ENCODE results near the gene NISCH. TPM values are rescaled to one million over a fixed set of nuclear protein-coding genes. Genes with fewer than 3 reads are reported as not detected.

NISCH gene
- polyA plus RNA-seq, 2 donors: 32.2 to 59.6 TPM

DNA sequence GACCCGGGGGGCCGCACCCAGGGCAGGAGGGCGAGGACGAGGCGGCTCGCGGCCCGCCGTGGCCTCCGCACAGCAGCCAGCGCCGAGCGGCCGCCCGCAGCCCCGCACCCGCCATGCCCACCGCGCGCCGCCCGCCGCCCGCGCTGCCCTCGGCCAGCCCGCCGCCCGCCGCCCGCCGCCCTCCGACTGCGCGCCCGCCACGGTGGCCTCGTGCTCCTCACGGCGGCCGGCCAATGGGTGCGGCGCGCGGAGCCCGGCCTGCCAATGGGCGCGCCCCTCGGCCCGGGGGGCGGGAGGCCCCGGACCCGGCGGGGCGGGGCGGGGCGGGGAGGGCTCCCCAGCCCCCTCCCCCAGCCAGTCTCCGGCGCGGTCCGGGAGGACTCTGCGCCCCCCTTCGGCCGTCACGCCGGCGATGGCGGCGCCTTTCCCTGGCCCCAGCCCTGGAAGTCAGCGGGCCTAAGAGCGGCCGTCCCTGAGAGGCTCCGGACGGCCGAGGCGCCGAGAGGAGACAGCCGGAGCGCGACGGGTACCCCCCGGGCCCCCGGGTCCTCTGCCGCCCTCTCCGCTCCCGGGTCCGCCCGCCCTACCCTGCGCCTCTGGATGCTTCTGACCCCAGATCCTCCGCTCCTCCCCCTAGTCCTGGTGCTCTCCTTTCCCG is 78.3 kb downstream of the NISCH start, which contains the start of gene NT5DC2:
Gene NT5DC2 (minus strand): TSS at position 235 of the 658 bp plus-strand sequence. CDS start 120 bp downstream, at position 115.
- H3K4me1 ChIP-seq (ENCODE audit: control insufficient read depth in 2 of 2, insufficient read depth in 2 of 2, low read length in 1 of 2): peaks cover 12 to 44% of the 10 kb centered on the region in 2 donors

DNA sequence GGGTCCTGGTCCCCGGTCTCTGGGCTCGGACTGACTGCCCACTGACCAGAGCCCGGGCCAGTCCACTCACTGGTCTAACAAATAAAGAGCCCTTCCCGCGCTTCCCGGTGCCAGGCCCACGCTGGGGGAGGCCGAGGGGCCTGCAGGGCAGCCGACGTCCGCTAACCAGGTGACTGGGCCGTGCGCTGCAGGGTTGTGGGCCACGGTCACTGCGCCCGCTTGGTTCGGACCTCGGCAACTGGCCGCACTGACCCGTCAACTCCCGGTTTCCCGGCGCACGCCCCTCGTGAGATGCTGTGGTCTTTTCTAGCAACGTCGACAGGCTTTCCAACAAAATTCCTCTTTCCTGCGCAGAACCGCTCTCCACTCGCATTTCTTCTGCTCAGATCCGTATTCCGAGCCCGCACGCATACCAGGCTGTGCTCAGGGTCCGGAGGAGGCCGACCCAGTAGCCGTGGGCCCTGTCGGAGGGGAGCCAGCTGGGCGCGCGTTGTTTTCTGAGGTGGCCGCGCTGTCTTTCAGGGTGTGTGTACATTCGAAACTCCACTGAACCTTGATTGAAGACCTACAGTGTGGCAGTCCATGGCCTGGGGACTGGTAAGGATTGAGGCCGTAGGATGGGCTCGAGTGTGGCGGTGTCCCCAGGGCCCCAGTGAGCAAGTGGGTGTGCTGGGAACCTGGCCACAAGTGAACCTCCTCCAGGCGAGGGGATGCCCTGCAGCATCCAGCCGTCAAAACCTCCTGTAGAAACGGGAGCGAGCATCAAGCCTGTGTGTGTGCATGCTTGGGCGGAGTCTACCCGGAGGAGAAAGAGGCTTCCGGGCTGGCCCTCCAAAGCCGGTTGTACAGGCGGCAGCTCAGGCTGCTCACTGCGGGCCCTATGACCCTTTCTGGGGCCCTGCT is 79.1 kb downstream of the NISCH start:
- Histone ChIP-seq H3K27me3 (ENCODE audit: control insufficient read depth in 1 of 2, insufficient read depth in 2 of 2, low read length in 2 of 2) (no peaks in the 10 kb centered on the region), H3K9me3 (ENCODE audit: control insufficient read depth in 2 of 2, insufficient read depth in 1 of 2, low read depth in 1 of 2, low read length in 1 of 2) (no peaks in the 10 kb centered on the region), H3K27ac (ENCODE audit: low read depth in 2 of 2, low read length in 1 of 2) (peak overlapping the region; percentile 78 to 81), H3K4me1 (ENCODE audit: control insufficient read depth in 2 of 2, insufficient read depth in 2 of 2, low read length in 1 of 2) (peaks cover 15 to 40% of the 10 kb centered on the region in 2 donors), H3K4me3 (ENCODE audit: low read depth in 1 of 2, low read length in 2 of 2) (peak overlapping the region; percentile 44 to 63), H3K36me3 (ENCODE audit: control insufficient read depth in 2 of 2, insufficient read depth in 2 of 2, low read length in 1 of 2) (no peaks in the 10 kb centered on the region)
- WGBS, 2 donors: 31 to 50% methylated on average over 57 of the region's 57 CpGs

More for the DNA sequence above, 78.3 kb downstream of the NISCH start, which contains the start of gene NT5DC2:
- WGBS, 2 donors: 2 to 5% methylated on average over 19 to 91 of the region's 91 CpGs
- peak within 1 kb of the TSS; percentile 63 to 67 for H3K4me3 ChIP-seq (ENCODE audit: low read depth in 1 of 2, low read length in 2 of 2)
- H3K9me3 ChIP-seq (ENCODE audit: control insufficient read depth in 2 of 2, insufficient read depth in 1 of 2, low read depth in 1 of 2, low read length in 1 of 2): no peaks in the 10 kb centered on the region
- peak within 1 kb of the TSS; percentile 78 to 81 for H3K27ac ChIP-seq (ENCODE audit: low read depth in 2 of 2, low read length in 1 of 2)
- H3K36me3 ChIP-seq (ENCODE audit: control insufficient read depth in 2 of 2, insufficient read depth in 2 of 2, low read length in 1 of 2): peaks cover 0 to 4% of the 10 kb centered on the region in 2 donors
- no peaks in the 10 kb centered on the region for H3K27me3 ChIP-seq (ENCODE audit: control insufficient read depth in 1 of 2, insufficient read depth in 2 of 2, low read length in 2 of 2)

DNA sequence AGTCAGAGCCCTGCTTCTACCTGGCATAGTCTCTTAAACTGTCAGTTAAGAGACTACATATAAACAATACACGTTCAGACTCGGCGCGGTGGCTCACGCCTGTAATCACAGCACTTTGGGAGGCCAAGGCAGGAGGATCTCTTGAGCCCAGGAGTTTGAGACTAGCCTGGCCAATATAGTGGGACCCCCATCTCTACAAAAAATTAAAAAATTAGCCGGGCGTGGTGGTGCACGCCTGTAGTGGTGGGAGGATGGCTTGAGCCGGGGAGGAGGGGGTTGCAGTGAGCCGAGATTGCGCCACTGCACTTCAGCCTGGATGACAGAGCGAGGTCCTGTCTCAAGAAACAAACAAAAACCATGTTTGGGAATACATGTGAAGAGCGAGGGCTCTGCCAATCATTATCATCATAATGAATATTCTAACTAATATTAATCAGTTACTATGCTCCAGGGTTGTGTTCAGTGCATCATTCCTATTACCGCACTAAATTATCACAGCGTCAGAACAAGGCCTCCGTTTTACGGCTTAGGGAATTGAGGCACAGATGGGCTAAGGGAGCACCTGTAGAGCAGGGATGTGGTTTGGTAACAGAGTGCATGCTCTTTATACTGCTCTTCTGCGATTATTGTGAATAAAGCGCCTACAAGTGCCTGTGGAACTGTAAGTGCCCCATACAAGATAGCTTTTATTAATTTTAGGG is 80.2 kb downstream of the NISCH start:
- H3K27ac ChIP-seq (ENCODE audit: low read depth in 2 of 2, low read length in 1 of 2): peak overlapping the region in 1 of 2 donors; percentile 78
- H3K9me3 ChIP-seq (ENCODE audit: control insufficient read depth in 2 of 2, insufficient read depth in 1 of 2, low read depth in 1 of 2, low read length in 1 of 2): no peaks in the 10 kb centered on the region
- no peaks in the 10 kb centered on the region for H3K36me3 ChIP-seq (ENCODE audit: control insufficient read depth in 2 of 2, insufficient read depth in 2 of 2, low read length in 1 of 2)
- peaks cover 15 to 31% of the 10 kb centered on the region in 2 donors for H3K4me1 ChIP-seq (ENCODE audit: control insufficient read depth in 2 of 2, insufficient read depth in 2 of 2, low read length in 1 of 2)
- WGBS, 2 donors: 88 to 89% methylated on average over 19 of the region's 19 CpGs
- no peaks in the 10 kb centered on the region for H3K27me3 ChIP-seq (ENCODE audit: control insufficient read depth in 1 of 2, insufficient read depth in 2 of 2, low read length in 2 of 2)
- no peak overlapping the region for H3K4me3 ChIP-seq (ENCODE audit: low read depth in 1 of 2, low read length in 2 of 2)

DNA sequence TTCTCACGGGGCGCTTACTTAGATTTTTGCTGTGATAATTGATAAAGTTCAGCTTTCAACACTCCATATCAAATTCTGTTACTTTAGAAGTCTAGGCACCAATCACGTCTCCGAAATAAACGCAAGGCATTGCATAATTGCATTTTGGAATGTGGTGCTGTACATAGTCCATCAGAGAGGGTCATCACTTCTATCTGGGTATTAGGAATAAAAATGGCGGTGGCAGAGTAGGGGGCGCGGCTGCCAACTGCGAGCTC is 80.6 kb downstream of the NISCH start:
- WGBS, 2 donors: 11 to 12% methylated on average over 9 of the region's 9 CpGs
- no peaks in the 10 kb centered on the region for H3K9me3 ChIP-seq (ENCODE audit: control insufficient read depth in 2 of 2, insufficient read depth in 1 of 2, low read depth in 1 of 2, low read length in 1 of 2)
- H3K4me1 ChIP-seq (ENCODE audit: control insufficient read depth in 2 of 2, insufficient read depth in 2 of 2, low read length in 1 of 2): peaks cover 11 to 29% of the 10 kb centered on the region in 2 donors
- H3K4me3 ChIP-seq (ENCODE audit: low read depth in 1 of 2, low read length in 2 of 2): no peak overlapping the region
- peaks cover 0 to 2% of the 10 kb centered on the region in 2 donors for H3K36me3 ChIP-seq (ENCODE audit: control insufficient read depth in 2 of 2, insufficient read depth in 2 of 2, low read length in 1 of 2)
- peak overlapping the region in 1 of 2 donors; percentile 9 for H3K27ac ChIP-seq (ENCODE audit: low read depth in 2 of 2, low read length in 1 of 2)
- no peaks in the 10 kb centered on the region for H3K27me3 ChIP-seq (ENCODE audit: control insufficient read depth in 1 of 2, insufficient read depth in 2 of 2, low read length in 2 of 2)

DNA sequence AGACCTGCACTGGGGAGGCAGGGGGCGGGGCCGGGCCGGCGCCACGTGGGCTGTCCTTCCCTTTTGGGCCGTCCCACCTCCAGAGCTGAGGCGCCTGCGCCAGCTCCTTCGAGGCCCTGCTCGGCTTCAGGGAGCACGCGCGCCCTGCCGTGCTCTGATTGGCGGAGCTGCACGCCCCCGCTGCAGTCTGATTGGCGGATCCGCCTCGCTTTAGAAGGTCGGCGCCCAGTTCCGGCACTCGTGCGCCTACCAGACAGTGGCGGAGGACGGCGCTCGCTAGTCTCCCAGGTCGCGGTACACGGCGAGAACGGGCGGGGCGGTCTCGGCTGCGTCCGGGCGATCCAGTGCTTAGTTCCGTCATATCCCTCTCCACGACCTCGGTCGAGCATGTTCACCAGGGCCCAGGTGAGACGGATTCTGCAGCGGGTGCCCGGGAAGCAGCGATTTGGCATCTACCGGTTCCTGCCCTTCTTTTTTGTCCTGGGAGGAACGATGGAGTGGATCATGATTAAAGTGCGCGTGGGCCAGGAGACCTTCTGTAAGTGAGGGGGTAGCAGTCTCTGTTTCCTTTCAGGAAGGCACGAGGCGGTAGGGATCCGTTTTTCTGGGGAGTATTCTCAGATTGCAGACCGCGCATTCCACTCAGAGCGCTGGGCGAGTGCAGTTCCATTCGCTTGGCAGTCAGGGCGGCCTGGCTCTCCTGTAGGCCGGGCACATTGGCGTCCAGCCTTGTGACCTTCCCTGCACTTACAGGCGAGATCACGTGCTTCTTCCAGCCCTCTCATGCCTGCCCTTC is 81.2 kb downstream of the NISCH start, which contains the start of gene UQCC5:
Gene UQCC5 (plus strand): TSS at position 237 of the 796 bp plus-strand sequence. CDS start 151 bp downstream, at position 388.
- no peaks in the 10 kb centered on the region for H3K27me3 ChIP-seq (ENCODE audit: control insufficient read depth in 1 of 2, insufficient read depth in 2 of 2, low read length in 2 of 2)
- H3K9me3 ChIP-seq (ENCODE audit: control insufficient read depth in 2 of 2, insufficient read depth in 1 of 2, low read depth in 1 of 2, low read length in 1 of 2): no peaks in the 10 kb centered on the region
- peaks cover 6 to 25% of the 10 kb centered on the region in 2 donors for H3K4me1 ChIP-seq (ENCODE audit: control insufficient read depth in 2 of 2, insufficient read depth in 2 of 2, low read length in 1 of 2)
- 0 to 1% methylated on average over 63 to 65 of the region's 65 CpGs for WGBS, 2 donors
- H3K4me3 ChIP-seq (ENCODE audit: low read depth in 1 of 2, low read length in 2 of 2): peak within 1 kb of the TSS; percentile 71 to 90
- peaks cover 0 to 4% of the 10 kb centered on the region in 2 donors for H3K36me3 ChIP-seq (ENCODE audit: control insufficient read depth in 2 of 2, insufficient read depth in 2 of 2, low read length in 1 of 2)
- H3K27ac ChIP-seq (ENCODE audit: low read depth in 2 of 2, low read length in 1 of 2): peak within 1 kb of the TSS; percentile 91 to 93

DNA sequence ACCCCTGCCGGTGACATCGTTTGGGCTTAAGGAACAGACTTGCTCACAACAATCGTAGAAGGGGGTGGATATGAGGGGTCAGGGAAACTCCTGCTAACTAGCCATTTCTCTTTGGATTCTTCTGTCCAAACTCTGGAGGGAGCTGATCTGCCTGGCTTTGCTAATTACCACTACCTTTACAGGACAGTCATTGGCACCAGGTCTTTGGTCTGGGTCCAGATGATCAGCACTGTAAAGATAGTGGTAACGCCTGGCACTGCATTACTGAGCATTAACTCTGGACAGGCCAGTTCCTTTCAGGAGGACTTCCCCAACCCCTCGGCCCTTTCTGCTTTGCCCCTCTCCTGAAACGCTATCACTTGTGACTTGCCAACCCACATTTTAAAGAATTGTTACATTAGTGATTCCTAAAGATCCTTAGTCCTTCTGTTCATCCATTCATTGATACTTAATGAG is 81.8 kb downstream of the NISCH start:
- H3K27me3 ChIP-seq (ENCODE audit: control insufficient read depth in 1 of 2, insufficient read depth in 2 of 2, low read length in 2 of 2): no peaks in the 10 kb centered on the region
- 2% methylated on average over 6 of the region's 6 CpGs for WGBS, 2 donors
- H3K4me1 ChIP-seq (ENCODE audit: control insufficient read depth in 2 of 2, insufficient read depth in 2 of 2, low read length in 1 of 2): peaks cover 6 to 20% of the 10 kb centered on the region in 2 donors
- peak overlapping the region; percentile 91 to 93 for H3K27ac ChIP-seq (ENCODE audit: low read depth in 2 of 2, low read length in 1 of 2)
- H3K36me3 ChIP-seq (ENCODE audit: control insufficient read depth in 2 of 2, insufficient read depth in 2 of 2, low read length in 1 of 2): peaks cover 0 to 4% of the 10 kb centered on the region in 2 donors
- H3K4me3 ChIP-seq (ENCODE audit: low read depth in 1 of 2, low read length in 2 of 2): peak overlapping the region; percentile 71 to 90
- no peaks in the 10 kb centered on the region for H3K9me3 ChIP-seq (ENCODE audit: control insufficient read depth in 2 of 2, insufficient read depth in 1 of 2, low read depth in 1 of 2, low read length in 1 of 2)

DNA sequence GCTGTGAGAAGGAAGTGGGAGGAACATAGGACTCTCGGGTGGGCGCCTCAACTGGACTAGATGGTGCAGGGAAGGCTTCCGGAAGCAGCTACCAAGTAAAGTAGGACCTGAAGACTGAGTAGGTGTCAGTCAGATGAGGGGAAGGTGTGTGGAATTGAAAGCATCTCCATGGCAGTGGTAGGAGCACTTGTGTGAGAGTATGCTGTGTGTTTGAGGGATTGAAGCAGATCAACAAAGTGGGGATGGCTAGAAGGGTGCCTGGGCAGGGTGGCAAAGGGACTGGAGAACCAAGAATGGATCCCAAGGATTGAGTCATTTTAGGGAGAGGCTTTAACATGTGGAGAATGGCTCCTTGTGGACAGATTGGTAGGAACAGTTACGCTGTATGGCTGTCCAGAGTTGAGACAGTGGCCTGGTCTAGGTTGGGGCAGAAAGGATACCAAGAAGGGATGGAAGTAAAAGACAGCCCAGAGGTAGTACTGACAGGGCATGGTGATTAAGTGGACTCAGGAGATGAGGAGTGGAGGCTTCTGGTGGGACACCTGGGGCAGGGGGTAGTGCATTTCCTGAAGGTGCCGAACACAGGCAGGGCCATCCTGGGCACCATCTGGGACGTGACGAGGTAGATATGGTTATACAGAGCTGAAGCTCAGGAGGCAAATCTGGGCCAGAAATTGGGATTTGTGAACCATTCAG is 82.5 kb downstream of the NISCH start:
- Histone ChIP-seq H3K9me3 (ENCODE audit: control insufficient read depth in 2 of 2, insufficient read depth in 1 of 2, low read depth in 1 of 2, low read length in 1 of 2) (no peaks in the 10 kb centered on the region), H3K4me1 (ENCODE audit: control insufficient read depth in 2 of 2, insufficient read depth in 2 of 2, low read length in 1 of 2) (peaks cover 6 to 20% of the 10 kb centered on the region in 2 donors), H3K4me3 (ENCODE audit: low read depth in 1 of 2, low read length in 2 of 2) (peak overlapping the region in 1 of 2 donors; percentile 90), H3K27ac (ENCODE audit: low read depth in 2 of 2, low read length in 1 of 2) (no peak overlapping the region), H3K36me3 (ENCODE audit: control insufficient read depth in 2 of 2, insufficient read depth in 2 of 2, low read length in 1 of 2) (peaks cover 0 to 4% of the 10 kb centered on the region in 2 donors), H3K27me3 (ENCODE audit: control insufficient read depth in 1 of 2, insufficient read depth in 2 of 2, low read length in 2 of 2) (no peaks in the 10 kb centered on the region)
- WGBS, 2 donors: 71 to 76% methylated on average over 7 of the region's 7 CpGs

DNA sequence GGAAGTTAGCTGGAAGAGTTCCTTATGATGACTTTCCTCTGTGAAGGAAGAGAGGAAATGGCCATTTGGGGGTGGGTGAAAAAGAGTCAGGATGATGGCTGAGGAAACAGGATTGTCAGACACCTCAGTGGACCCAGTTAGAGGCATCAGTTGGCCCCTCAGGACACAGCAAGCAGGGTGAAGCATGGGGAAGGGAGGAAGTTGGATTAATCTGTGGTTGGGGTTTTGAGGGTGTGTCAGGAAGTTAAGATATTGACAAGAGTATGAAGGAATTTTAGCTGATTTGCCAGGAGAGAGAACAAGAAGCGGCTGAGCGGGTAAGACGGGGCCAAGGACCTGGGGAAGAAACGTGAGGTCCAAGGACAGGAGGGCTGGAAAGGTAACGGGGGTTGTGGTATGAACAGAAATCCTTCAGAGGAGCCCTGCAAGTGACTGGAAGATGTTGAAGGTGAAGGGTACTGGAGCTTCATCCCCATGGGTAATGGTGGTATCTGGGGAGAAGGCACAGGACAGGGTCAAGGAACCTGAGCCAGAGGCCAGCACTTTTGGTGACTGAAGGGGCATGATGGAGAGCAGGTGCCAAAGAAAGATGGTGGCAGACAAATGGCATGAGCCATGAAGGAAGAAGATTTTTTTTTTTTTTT is 83.7 kb downstream of the NISCH start:
- Histone ChIP-seq H3K4me3 (ENCODE audit: low read depth in 1 of 2, low read length in 2 of 2) (no peak overlapping the region), H3K9me3 (ENCODE audit: control insufficient read depth in 2 of 2, insufficient read depth in 1 of 2, low read depth in 1 of 2, low read length in 1 of 2) (no peaks in the 10 kb centered on the region), H3K27ac (ENCODE audit: low read depth in 2 of 2, low read length in 1 of 2) (no peak overlapping the region), H3K4me1 (ENCODE audit: control insufficient read depth in 2 of 2, insufficient read depth in 2 of 2, low read length in 1 of 2) (peaks cover 6 to 19% of the 10 kb centered on the region in 2 donors), H3K27me3 (ENCODE audit: control insufficient read depth in 1 of 2, insufficient read depth in 2 of 2, low read length in 2 of 2) (no peaks in the 10 kb centered on the region), H3K36me3 (ENCODE audit: control insufficient read depth in 2 of 2, insufficient read depth in 2 of 2, low read length in 1 of 2) (peaks cover 0 to 4% of the 10 kb centered on the region in 2 donors)
- WGBS, 2 donors: 85 to 89% methylated on average over 5 of the region's 5 CpGs

Data from esophagus (tissue), 2 donors.